Bone marrow (tissue), 2 donors: ENCODE results near the gene KDM4C.
A peak's percentile ranks its signal among the peaks of the same experiment; 100 is the strongest.
"Not testable (repeated sequence)": the region's sequence is repeated elsewhere in the genome, so short reads cannot be mapped to it uniquely, and the experiment has no call there.

ENCODE experiments used
- DNase-seq, 2 donors: peaks; one replicate each; lab custom pipeline; 2025; lab: John Stamatoyannopoulos, UW

KDM4C gene

GRCh38 chr9:6936103-6936502 is 178.3 kb downstream of the KDM4C start:
- DNase-seq: no peak

DNA sequence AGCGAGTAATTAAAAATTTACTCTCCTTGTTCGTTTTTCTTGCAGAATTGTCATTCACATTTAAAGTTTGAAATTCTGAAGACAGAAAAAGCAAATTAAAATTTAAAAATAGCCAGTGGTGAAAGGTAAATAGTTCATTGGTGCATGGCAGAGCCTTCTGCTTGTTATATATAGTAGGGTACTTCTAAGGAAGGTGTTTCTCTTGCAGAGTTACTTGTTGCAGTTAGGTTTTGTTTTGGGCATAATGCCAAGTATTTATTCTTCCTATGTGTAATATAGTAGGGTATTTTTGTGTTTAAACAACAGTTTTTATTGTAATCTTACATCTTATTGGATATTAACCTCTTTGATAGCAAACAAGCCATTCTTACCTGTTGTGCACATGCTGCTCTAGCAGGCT is 179.4 kb downstream of the KDM4C start:
- no peak for DNase-seq

DNA sequence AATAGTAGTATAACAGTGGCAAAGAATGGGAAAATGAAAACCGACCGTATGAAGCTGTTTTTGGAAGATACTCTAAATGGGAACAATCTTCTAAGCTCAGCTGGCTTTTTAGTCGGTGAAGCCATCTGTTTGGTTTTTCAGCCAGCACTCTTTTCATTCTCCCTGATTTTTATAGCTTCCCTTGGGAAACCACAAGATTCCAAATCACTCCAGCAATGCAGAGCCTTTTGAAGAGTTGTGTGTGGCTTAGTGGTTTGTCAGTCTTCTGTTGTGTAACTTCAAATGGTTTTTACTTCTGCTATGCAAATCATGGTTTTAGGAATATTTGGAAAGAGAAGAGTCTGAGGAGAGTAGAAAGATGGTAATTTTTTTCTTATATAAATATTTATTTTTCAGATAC is 180.7 kb downstream of the KDM4C start:
- no peak for DNase-seq

DNA sequence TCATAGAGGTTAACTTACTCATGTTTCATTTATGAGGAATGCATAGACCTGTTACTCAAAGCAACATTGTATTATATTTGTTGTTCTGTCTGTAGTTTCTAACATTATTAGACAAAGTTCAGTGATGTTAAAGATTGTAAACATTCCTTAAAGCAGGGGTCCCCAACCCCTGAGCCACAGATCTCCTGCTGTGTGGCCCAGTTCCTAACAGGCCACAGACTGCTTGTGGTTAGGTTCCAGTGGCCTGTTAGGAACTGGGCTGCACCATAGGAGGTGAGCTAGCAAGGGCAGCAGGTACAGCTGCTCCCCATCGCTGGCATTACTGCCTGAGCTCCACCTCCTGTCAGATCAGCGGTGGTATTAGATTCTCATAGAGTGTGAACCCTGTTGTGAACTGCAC is 181.1 kb downstream of the KDM4C start:
- DNase-seq: no peak

GRCh38 chr9:6941501-6941900 is 183.7 kb downstream of the KDM4C start:
- no peak for DNase-seq

DNA sequence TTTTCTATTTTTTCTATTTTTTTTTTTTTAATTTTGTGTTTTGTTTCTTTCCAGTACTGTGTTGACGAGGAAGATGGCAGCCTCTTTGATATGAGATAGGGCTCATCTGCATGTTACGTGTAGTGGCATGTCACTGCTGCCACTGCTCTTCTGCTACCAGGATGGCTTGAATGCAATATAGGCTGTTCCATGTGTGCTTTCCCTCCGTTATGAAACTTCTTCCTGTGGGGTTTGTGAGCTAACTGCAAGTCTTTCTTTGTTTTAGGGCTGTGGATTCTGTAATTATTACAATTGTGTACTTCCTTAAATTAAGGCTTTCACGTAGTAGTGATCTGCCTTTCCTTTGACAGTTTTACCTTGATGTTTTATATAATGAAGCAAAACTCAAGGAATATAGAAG is 184.6 kb downstream of the KDM4C start:
- DNase-seq: no peak

- DNase-seq: no peak
Measured at GRCh38 chr9:6943293-6943692, 185.5 kb downstream of the KDM4C start.

- DNase-seq: peak in 1 of 2 donors; percentile 35
Measured at GRCh38 chr9:6944093-6944551, 186.3 kb downstream of the KDM4C start.

DNA sequence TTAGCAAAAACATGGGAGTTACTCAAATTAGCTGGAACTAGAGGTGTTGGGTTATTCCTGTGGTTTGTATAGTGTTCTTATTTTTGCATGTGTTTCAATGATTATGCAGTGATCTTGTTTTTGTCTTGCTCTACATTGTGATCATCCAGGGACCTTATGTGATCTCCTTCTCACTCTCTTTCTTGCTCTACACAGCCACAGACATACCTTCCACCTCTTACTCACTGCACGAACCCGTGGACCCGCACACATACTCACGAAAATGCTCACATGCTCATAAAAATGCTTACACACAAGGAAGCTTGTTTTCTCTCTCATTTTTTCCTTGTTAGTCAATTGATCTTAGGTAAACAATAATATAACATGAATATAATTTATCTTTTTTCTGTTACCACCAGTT is 187.1 kb downstream of the KDM4C start:
- no peak for DNase-seq

GRCh38 chr9:6945816-6946215 is 188.0 kb downstream of the KDM4C start:
- no peak for DNase-seq

- no peak for DNase-seq
Measured at GRCh38 chr9:6946583-6947166, 188.9 kb downstream of the KDM4C start.

DNA sequence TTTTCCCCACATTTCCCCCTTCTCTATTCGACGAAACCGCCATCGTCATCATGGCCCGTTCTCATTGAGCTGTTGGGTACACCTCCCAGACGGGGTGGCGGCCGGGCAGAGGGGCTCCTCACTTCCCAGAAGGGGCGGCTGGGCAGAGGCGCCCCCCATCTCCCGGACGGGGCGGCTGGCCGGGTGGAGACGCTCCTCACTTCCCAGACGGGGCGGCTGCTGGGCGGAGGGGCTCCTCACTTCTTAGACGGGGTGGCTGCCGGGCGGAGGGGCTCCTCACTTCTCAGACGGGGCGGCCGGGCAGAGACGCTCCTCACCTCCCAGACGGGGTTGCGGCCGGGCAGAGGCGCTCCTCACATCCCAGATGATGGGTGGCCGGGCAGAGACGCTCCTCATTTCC is 191.1 kb downstream of the KDM4C start:
- DNase-seq: not testable (repeated sequence)

DNA sequence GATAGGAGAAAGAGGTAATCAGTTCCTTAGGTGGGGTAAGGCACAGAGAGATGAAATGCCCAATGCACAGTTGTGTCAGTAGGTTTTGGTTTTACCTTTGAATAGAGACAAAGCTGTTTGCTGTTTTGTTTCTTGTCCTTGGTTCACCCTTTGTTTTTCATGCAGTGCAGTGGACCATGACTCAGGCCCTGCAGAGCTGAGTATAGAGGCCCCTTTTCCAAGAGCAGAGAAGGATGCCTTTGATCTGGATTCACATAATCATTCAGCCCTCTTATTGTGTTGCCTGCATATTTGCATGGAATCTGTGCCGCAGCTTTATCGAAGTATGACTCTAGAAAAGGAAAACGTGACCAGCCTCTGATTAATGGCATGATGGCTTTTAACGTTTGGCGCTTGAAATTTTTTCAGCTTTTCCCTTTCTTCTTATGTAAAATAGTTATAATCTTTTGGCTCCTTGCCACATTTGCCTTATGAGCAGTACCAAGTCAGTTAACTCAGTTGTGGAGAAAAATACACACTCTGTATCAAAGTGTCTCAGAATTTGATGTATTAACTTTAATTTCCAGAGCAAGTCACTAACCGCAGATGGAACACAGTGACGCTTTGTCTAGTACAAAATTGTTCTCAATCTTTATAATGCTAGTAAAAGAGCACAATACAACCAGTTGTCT is 197.6 kb downstream of the KDM4C start:
- no peak for DNase-seq

DNA sequence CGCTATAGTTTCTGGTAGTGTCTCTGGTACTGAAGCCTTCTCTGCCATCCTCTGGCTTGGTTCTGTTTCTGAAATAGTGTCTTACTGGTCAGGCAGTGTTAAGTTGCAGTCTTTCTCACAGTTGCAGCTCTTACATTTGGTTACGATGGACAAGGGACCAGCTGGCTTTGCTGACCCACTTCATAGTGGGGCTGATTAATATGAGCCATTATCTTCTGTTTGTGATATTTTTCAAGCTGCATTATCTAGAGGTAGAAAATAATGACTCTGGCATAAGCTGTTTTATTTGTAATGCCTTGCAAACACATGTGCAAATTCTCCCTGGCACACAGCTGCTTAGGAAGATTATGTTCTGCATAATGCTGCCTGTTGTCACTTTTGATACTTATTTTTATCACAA is 199.1 kb downstream of the KDM4C start:
- no peak for DNase-seq

DNA sequence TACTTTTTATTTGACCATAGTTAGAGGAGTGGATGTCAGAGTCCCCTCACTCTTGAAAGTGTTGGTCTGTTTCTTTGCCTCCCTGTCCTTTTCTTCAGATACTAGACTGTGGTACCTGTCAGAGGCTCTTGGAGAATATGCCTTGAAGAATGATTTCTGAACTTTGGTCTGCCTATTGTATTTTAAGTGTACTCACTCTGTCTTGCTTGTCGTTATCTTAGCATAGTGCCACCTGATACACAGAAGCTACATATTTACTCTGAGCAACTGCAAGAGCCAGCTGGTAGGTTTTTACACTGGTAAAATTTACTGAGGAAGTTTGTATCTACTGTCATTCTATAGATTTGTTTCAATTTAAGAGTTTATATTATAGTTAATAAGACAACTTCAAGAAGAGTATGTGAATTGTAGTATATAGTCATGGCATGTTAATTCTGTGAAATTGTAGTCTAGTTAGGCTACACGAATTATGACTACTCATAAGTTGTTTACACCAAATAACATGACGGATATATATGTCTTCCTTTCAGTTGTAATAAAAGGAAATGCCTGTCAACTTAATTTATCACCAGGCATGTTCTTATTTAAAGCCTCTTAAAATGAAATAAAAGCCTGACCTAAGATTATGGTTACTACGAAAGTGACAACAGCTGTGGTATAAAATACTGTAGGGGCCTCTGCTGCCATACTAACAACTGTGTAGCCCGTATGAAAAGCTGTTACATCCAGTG is 201.7 kb downstream of the KDM4C start:
- DNase-seq: peak in 1 of 2 donors; percentile 80

DNA sequence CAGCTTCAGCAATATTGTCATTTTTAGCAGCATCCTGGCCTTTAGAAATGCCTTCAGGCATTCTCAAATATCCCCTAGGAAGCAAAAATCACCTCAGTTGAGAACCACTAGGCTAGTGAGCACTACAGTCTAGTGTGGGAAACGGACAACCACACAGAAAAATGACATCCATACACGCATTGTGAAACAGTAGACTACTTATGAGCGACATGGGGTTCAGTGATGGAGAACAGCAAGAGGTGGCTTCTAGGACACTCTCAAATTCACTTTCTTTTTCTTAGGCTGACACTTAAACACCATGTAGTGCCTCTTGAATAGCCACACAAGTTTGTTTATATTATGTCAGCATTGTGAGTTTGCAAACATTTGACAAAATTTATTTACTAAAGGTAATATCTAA is 203.0 kb downstream of the KDM4C start:
- DNase-seq: no peak

DNA sequence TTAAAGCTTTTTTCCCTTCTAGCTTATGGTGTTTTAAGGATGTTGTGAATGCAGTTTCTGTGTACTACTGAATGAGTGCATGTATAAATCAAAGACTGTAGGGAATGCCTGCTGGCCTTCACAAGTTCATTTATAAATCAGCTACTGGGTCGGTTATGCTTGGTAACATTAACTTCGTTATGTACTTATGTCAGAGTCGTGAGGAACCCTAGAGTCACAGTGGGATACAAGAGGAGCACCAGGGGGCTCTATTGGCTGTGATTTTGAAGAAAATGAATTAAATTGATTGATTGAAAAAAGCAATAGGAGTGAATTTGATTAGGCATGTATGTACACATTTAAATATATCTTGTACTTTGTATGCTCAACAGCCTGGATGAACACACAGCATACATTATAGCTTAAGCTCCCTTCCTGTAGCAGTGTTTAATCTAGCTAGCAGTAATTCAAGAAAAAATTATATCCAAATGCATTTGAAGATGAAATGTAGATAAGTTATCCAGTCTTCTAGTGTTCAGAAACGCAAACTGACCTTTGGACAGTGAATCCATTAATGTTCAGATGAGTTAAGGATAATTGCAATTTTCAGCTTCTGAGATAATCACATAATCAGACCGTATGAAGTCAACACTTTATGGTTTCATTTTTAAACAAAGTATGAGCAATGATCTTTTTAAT is 204.2 kb downstream of the KDM4C start:
- no peak for DNase-seq

GRCh38 chr9:6965566-6965965 is 207.8 kb downstream of the KDM4C start:
- DNase-seq: no peak

DNA sequence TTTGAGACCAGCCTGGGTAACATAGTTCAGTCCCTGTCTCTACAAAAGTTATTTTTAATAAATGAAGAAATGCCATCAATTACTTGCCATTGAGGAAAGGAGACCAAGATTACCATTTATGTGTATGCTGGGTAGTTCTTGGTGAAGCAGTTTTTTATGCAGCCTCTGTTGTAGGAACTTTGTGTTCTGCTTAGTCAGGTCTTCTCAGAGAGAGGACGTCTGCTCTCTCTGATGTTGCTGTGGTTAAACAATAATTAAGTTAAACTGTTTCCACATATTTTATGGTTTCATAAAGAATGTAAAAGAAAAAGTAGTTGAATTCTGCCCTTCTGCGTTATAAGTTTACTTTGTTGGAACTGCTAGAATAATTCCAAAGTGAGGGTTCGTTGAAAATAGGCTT is 210.5 kb downstream of the KDM4C start:
- peak in 1 of 2 donors; percentile 16 for DNase-seq

DNA sequence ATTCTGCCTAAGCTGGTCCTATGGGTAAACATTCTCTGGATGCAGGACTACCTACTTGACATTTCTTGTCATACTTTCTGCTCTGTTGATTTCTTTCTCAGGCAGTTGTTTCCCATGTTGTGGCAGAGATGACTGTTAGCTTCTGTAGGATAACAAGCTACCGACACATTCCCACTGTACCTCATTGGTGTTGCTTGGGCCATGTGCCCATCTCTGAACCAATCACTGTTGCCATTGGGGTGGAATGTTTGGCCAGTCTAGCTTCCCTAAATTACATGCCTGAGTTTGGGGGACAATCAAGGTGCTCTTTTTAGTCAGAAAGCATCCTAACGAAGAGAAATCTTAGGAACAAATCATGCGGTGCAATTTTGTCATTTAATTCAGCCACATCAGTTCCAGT is 212.0 kb downstream of the KDM4C start:
- no peak for DNase-seq

DNA sequence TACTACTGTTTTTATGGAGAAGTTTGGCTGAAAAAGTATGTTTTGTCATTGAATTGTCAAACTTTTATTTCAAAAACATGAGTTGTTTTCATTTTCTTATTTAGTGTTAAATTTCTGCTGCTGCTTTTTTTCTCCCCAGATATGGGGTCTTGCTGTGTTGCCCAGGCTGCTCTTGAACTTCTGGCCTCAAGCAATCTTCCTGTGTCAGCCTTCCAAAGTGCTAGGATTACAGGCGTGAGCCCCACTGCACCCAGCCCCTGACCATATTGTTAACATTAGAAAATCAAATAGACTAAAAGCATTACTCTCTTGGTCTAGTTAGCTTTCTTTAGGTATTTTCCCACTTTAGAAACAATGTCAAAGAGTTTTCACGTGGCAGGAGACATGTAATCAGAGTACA is 215.3 kb downstream of the KDM4C start:
- no peak for DNase-seq

GRCh38 chr9:6973762-6974161 is 216.0 kb downstream of the KDM4C start:
- DNase-seq: no peak

GRCh38 chr9:6975198-6975597 is 217.4 kb downstream of the KDM4C start:
- no peak for DNase-seq
